Gastroesophageal sphincter (tissue), 3 donors: Measurements from ENCODE around the gene UROC1.

ENCODE experiments used
- CTCF ChIP-seq, 4 experiments: fragments of 200-600 bp in 2 of 4; fragments of 450-650 bp in 2 of 4; sonication (generic) in 1 of 4; IDR thresholded peaks; one replicate each; pipeline ENCODE4 v1.5.1; 2017 to 2019; ENCODE audit warnings: antibody characterized with exemption in 4 of 4, mild to moderate bottlenecking in 2 of 4, moderate library complexity in 2 of 4
- EP300 ChIP-seq: sonication (generic); formaldehyde crosslinking; IDR thresholded peaks from one replicate; pipeline ENCODE4 v1.6.1; 2017; ENCODE audit warnings: antibody characterized with exemption, mild to moderate bottlenecking
- POLR2A ChIP-seq, 2 donors: fragments of 450-650 bp; IDR thresholded peaks; one replicate each; pipeline ENCODE4 v1.6.1; 2017; ENCODE audit warnings: antibody characterized with exemption in 2 of 2, mild to moderate bottlenecking in 2 of 2, moderate library complexity in 1 of 2
- POLR2AphosphoS5 ChIP-seq: sonication (generic); formaldehyde crosslinking; IDR thresholded peaks from one replicate; pipeline ENCODE4 v1.6.1; 2017; ENCODE audit warnings: antibody characterized with exemption

GRCh38 chr3:126442856-126443242, 74.7 kb downstream of the UROC1 start:
- TF ChIP-seq CTCF (IDR thresholded peaks at IDR 0.05) (no peak), POLR2A (IDR thresholded peaks at IDR 0.05) (no peak), POLR2AphosphoS5 (no peak), EP300 (no peak)
